ENCODE data around the gene SMARCD2.
"Not testable (repeated sequence)": the region's sequence is repeated elsewhere in the genome, so short reads cannot be mapped to it uniquely, and the experiment has no call there.

Gene SMARCD2

GRCh38 chr17:63796375-63796774 lies 46.1 kb downstream of the SMARCD2 start:
- DNase-seq: not testable (repeated sequence)

GRCh38 chr17:63792055-63792729 lies 50.3 kb downstream of the SMARCD2 start:
- DNase-seq: no peak

GRCh38 chr17:63790057-63790456 lies 52.4 kb downstream of the SMARCD2 start:
- DNase-seq: no peak

- no peak for DNase-seq
Measured at GRCh38 chr17:63786971-63787711, 55.3 kb downstream of the SMARCD2 start.

GRCh38 chr17:63786117-63786516 lies 56.4 kb downstream of the SMARCD2 start:
- no peak for DNase-seq

- DNase-seq: no peak
Measured at GRCh38 chr17:63785556-63785955, 56.9 kb downstream of the SMARCD2 start.

GRCh38 chr17:63783522-63783921 lies 59.0 kb downstream of the SMARCD2 start:
- no peak for DNase-seq
